PFSK-1 (cell line): Measurements from ENCODE around the gene ATP8B4.

Source experiments
- FOXP2 ChIP-seq: optimal IDR thresholded peaks from 2 replicates; pipeline ENCODE3; 2011; ENCODE audit warnings: borderline replicate concordance, control low read depth, inconsistent platforms; ENCODE audit not compliant: insufficient read depth; ENCODE audit errors: extremely low read length, extremely low read depth
- POLR2AphosphoS5 ChIP-seq: IDR thresholded peaks from 2 replicates; pipeline ENCODE4 v1.6.1; 2012; ENCODE audit warnings: low read depth, mild to moderate bottlenecking, control low read depth, low read length, moderate library complexity
- SIN3A ChIP-seq: IDR thresholded peaks from 2 replicates; pipeline ENCODE4 v1.6.1; 2012; ENCODE audit warnings: mild to moderate bottlenecking, low read length, moderate library complexity, borderline replicate concordance; ENCODE audit not compliant: insufficient read depth
- TAF1 ChIP-seq: IDR thresholded peaks from 2 replicates; pipeline ENCODE4 v1.6.1; 2012; ENCODE audit warnings: low read length, control low read depth, borderline replicate concordance; ENCODE audit not compliant: insufficient read depth
- TF ChIP-seq, protein P1 (sequence below), 2 experiments: IDR thresholded peaks; 2 replicates each; pipeline versions ENCODE4 v1.6.1 to v1.8.0; 2011 to 2012; ENCODE audit warnings: low read depth in 2 of 2, low read length in 2 of 2, control low read depth in 1 of 2, inconsistent platforms in 1 of 2, mild to moderate bottlenecking in 1 of 2, moderate library complexity in 1 of 2; ENCODE audit not compliant: insufficient read depth in 1 of 2

The ATP8B4 gene

DNA sequence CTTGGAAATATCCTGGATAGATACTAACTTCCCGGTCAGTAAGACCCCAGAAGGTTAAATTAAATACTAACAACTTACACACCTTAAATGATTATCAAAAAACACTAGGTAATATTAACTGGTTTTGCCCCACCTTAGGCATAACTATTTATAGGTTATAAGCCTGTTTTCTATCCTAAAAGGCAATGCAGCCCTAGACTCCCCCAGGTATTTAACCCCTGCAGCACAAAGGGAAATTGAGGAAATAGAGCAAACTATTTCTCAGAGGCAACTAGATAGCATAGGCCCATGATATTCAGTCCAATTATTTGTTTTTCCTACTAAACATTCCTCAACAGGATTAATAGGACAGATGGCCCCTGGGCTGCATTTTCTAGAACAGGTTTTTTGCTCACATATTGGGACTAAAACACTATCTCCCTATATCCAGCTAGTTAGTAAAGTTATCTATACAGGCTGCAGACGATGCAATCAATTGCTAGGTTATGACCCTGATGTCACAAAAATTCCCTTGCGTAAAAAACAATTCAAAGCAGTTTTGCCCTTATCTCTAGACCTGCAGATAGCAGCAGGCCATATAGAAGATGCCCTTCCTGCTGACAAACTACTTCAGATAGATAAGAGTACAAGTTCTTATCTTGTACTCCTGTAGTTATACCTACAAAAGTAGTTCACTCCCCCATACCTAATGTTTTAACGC lies 276.9 kb downstream of the ATP8B4 start:
- TF ChIP-seq POLR2AphosphoS5 (no peak), TAF1 (no peak), SIN3A (no peak), FOXP2 (no peak)
- TF ChIP-seq, protein P1, sequence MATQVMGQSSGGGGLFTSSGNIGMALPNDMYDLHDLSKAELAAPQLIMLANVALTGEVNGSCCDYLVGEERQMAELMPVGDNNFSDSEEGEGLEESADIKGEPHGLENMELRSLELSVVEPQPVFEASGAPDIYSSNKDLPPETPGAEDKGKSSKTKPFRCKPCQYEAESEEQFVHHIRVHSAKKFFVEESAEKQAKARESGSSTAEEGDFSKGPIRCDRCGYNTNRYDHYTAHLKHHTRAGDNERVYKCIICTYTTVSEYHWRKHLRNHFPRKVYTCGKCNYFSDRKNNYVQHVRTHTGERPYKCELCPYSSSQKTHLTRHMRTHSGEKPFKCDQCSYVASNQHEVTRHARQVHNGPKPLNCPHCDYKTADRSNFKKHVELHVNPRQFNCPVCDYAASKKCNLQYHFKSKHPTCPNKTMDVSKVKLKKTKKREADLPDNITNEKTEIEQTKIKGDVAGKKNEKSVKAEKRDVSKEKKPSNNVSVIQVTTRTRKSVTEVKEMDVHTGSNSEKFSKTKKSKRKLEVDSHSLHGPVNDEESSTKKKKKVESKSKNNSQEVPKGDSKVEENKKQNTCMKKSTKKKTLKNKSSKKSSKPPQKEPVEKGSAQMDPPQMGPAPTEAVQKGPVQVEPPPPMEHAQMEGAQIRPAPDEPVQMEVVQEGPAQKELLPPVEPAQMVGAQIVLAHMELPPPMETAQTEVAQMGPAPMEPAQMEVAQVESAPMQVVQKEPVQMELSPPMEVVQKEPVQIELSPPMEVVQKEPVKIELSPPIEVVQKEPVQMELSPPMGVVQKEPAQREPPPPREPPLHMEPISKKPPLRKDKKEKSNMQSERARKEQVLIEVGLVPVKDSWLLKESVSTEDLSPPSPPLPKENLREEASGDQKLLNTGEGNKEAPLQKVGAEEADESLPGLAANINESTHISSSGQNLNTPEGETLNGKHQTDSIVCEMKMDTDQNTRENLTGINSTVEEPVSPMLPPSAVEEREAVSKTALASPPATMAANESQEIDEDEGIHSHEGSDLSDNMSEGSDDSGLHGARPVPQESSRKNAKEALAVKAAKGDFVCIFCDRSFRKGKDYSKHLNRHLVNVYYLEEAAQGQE (IDR thresholded peaks at IDR 0.05; ENCODE audit: insufficient read depth in 1 of 2, low read depth in 2 of 2, low read length in 2 of 2): no peak

DNA sequence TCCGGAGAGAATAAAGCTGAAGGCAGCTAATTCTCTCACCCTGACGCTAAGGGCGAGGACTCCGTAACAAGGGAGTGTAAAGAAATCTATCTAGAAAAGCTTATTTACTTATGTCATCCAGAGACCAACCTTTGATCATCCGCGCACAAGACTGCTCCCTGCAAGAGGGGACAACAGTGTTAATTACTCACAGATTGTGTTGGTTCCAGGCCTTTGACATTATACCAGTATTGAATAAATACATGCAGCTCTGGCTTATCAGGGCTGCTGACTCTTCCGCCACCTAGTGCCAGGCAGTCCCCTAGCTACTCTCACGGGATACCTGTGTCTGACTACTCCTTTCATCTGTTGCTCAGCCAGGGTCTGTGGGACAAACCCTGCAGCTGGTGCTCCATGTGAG lies 286.5 kb downstream of the ATP8B4 start:
- TF ChIP-seq TAF1 (no peak), FOXP2 (no peak), POLR2AphosphoS5 (no peak), SIN3A (no peak)
- TF ChIP-seq, protein P1 (IDR thresholded peaks at IDR 0.05; ENCODE audit: insufficient read depth in 1 of 2, low read depth in 2 of 2, low read length in 2 of 2): no peak

DNA sequence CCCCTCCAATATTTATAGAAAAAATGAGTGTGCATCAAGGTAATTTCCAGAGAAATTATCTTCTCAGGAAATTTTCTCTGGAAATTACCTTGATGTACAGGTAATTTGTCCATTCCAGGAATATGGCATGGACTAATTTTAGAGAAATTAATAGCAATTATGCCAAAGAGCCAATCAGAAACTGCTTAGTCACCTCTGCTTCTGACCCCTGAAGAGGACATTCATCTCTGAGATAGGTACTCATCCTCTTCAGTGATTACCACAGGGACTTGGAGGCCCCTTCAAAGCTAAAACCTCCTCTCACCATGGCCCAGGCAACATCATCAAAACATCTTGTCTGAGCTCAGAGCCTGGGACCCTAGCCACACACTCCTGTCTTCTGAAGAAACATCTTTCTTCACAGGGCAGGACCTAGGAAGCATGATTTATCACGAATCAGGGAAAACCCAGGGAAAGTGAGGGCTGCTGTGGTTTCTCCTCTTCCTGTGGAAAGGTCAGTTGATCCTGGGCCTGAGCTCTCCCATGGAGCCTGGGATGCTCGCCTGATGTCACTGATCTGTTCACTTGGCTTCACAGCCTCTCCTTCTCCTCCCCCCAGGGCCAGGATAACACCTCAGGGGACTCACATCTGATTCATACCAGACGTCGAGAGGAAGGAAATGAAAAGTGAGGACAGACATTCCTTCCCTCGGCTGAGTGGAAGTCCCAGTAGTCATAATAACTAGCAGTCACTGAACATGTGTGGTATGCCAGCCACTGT lies 287.6 kb downstream of the ATP8B4 start:
- no peak for TF ChIP-seq TAF1
- TF ChIP-seq FOXP2: no peak
- TF ChIP-seq SIN3A: peak; percentile 42; the same call in 1 of the 2 replicates
- TF ChIP-seq, protein P1 (IDR thresholded peaks at IDR 0.05; ENCODE audit: insufficient read depth in 1 of 2, low read depth in 2 of 2, low read length in 2 of 2): peak in 1 of 2 experiments; percentile 65; a peak in 2 of 4 replicates
- peak; percentile 30; the same call in 1 of the 2 replicates for TF ChIP-seq POLR2AphosphoS5

DNA sequence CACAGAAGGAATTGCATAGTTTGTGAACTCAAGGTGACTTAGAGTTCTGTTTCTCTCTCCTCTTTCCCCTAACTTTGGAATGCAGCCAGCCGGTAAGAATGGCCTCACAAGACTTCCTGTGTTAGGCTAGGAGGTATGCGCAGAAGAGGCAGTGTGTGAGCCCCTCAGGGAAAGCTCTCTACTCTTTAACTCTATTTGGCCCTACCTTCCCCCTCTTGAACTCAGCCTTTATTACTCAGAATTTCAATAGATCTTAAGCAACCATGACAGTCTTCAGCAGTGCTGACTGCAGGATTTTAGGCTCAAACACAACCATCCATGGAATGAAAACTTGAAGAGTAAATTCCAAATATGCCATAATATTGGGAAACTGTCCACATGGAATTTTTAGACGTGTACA lies 288.6 kb downstream of the ATP8B4 start:
- TF ChIP-seq TAF1 (no peak), FOXP2 (no peak), POLR2AphosphoS5 (no peak), SIN3A (no peak)
- TF ChIP-seq, protein P1 (IDR thresholded peaks at IDR 0.05; ENCODE audit: insufficient read depth in 1 of 2, low read depth in 2 of 2, low read length in 2 of 2): no peak
